ENCODE measurements around the gene SOX13.
A peak's percentile ranks its signal among the peaks of the same experiment; 100 is the strongest.

Gene SOX13

DNA sequence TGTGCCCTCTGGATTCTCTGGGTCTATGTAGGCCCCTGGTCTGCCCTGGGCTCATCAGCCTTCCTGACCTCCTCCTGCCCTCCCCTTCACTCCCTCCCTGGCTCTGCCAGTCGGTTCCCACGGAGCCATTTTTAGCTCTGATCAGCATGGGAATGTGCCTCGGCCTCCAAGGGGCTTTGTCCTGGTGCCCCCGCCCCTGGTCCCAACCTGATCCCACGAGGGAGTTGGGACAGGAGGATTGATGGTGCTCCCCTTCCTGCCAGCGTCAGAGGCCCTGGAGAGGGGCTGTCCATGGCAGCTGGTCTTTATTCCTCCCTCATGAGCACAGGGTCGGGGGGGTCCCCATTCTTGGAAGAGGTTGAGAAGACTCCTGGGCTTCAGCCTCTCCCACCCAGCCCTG lies 54.0 kb downstream of the SOX13 start:
- DNase-seq (ENCODE audit: low read depth) = no peak
- no peak overlapping the region for H3K4me3 ChIP-seq (ENCODE audit: low read length)
- TF ChIP-seq, protein P1, sequence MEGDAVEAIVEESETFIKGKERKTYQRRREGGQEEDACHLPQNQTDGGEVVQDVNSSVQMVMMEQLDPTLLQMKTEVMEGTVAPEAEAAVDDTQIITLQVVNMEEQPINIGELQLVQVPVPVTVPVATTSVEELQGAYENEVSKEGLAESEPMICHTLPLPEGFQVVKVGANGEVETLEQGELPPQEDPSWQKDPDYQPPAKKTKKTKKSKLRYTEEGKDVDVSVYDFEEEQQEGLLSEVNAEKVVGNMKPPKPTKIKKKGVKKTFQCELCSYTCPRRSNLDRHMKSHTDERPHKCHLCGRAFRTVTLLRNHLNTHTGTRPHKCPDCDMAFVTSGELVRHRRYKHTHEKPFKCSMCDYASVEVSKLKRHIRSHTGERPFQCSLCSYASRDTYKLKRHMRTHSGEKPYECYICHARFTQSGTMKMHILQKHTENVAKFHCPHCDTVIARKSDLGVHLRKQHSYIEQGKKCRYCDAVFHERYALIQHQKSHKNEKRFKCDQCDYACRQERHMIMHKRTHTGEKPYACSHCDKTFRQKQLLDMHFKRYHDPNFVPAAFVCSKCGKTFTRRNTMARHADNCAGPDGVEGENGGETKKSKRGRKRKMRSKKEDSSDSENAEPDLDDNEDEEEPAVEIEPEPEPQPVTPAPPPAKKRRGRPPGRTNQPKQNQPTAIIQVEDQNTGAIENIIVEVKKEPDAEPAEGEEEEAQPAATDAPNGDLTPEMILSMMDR (conservative IDR thresholded peaks at IDR 0.05; ENCODE audit: low read length) = no peak

DNA sequence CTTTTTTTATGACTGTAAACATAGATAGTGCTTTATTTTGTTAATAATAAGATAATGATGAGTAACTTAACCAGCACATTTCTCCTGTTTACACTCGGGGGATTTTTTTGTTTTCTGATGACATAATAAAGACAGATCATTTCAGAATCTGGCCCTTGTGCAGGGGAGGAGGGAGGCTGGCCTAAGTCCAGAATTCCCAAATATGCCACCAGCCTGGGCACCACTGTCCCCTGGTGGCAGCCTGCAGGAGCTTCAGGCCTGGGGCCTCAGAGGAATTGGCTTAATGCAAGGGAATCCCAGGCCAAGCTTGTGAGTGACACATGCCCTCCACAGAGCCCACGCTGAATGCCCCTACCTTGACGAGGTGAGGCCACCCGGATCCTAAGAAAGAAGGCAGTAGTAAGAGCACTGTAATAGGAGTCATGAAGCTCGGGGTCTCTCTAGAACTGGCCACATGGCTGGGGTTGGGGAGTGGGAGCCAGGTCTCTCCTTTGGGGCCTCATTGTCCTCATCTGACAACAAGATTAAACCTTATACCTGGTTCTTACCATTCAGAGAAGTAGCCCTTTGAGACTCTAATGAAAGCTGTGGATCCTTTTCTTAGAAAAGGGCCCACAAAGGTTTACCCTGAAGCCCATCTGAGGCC lies 54.8 kb downstream of the SOX13 start:
- TF ChIP-seq, protein P1 (conservative IDR thresholded peaks at IDR 0.05; ENCODE audit: low read length) = peak; percentile 98
- peak; percentile 86 for DNase-seq (ENCODE audit: low read depth)
- H3K4me3 ChIP-seq (ENCODE audit: low read length) = no peak overlapping the region

GRCh38 chr1:204128464-204128963 lies 55.6 kb downstream of the SOX13 start:
- DNase-seq (ENCODE audit: low read depth) = no peak
- H3K4me3 ChIP-seq (ENCODE audit: low read length) = no peak overlapping the region
- TF ChIP-seq, protein P1 (conservative IDR thresholded peaks at IDR 0.05; ENCODE audit: low read length) = no peak

GRCh38 chr1:204128964-204129896 lies 56.3 kb downstream of the SOX13 start:
- H3K4me3 ChIP-seq (ENCODE audit: low read length) = no peak overlapping the region
- DNase-seq (ENCODE audit: low read depth) = peak; percentile 66

GRCh38 chr1:204130178-204130577 lies 57.3 kb downstream of the SOX13 start:
- DNase-seq (ENCODE audit: low read depth) = no peak
- TF ChIP-seq, protein P1 (conservative IDR thresholded peaks at IDR 0.05; ENCODE audit: low read length) = no peak
- no peak overlapping the region for H3K4me3 ChIP-seq (ENCODE audit: low read length)

More at GRCh38 chr1:204128964-204129896, 56.3 kb downstream of the SOX13 start:
- TF ChIP-seq, protein P1 (conservative IDR thresholded peaks at IDR 0.05; ENCODE audit: low read length) = peak; percentile 82

DNA sequence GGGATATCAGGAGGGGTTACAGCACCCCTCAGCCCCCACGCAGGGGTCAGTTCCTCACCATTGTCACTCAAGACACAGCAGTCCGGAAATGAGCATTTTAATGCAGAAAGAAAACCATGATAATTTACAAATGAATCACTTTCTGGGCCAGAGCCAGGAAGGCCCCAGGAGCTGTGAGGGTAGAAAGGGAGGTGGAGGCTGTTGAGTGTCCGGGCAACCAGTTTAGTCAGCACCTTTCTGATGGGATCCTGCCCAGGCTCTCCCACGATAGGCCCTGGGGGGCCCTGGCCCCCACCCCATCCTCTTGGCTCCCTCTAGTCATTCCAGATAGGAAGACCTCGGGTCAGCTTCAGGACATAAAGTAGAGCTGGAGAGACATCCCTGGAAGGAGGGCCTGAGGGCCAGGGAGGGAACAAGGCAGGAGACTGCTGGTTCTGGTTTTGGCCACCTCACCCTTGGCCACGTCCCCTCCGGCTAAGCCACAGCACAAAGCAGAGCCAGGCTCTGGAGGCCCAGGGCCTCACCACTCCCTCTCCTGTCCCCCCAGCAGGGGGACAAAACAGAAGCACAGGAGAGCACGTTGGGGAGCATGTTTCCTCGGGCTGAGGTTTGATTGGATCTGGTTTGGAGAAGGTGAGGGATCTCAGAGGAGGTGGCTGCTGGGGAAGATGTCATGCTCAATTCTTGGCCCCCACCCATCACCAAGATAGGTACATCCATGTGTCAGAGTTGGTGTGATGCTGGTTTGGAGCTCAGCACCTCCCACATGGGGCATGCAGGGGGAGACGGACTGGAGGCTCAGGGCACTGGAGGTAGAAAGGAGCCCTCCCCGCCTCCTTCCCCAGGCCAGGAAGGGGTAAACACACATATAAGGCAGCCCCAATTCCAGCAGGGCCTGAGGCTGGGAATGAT lies 58.3 kb downstream of the SOX13 start:
- DNase-seq (ENCODE audit: low read depth) = peak; percentile 79
- TF ChIP-seq, protein P1 (conservative IDR thresholded peaks at IDR 0.05; ENCODE audit: low read length) = peak; percentile 18; the same call in 1 of the 2 replicates
- H3K4me3 ChIP-seq (ENCODE audit: low read length) = no peak overlapping the region

All from AG10803 (cell line).